HEK293 (cell line): ENCODE data around the gene THAP11.

ENCODE experiments used
- EGR2 ChIP-seq: fragments of 450-650 bp; formaldehyde crosslinking; IDR thresholded peaks from 2 replicates; pipeline ENCODE4 v1.5.1; 2016; ENCODE audit warnings: low read depth, missing biosample characterization, missing genetic modification characterization
- SP3 ChIP-seq: fragments of 450-650 bp; formaldehyde crosslinking; IDR thresholded peaks from 2 replicates; pipeline ENCODE4 v1.5.1; 2016; ENCODE audit warnings: missing biosample characterization, missing genetic modification characterization
- TRIM28 ChIP-seq: IDR thresholded peaks from 2 replicates; pipeline ENCODE4 v1.6.1; 2011; ENCODE audit warnings: low read length, control low read depth, borderline replicate concordance
- ZBTB20 ChIP-seq: fragments of 450-650 bp; formaldehyde crosslinking; IDR thresholded peaks from 2 replicates; pipeline ENCODE4 v1.5.1; 2016; ENCODE audit warnings: missing biosample characterization, missing genetic modification characterization
- ZBTB8A ChIP-seq: fragments of 450-650 bp; formaldehyde crosslinking; IDR thresholded peaks from 2 replicates; pipeline ENCODE4 v1.5.1; 2016; ENCODE audit warnings: missing biosample characterization, missing genetic modification characterization
- ZNF132 ChIP-seq: fragments of 450-650 bp; formaldehyde crosslinking; IDR thresholded peaks from 2 replicates; pipeline ENCODE4 v1.5.1; 2017; ENCODE audit warnings: missing biosample characterization, missing genetic modification characterization, borderline replicate concordance
- ZNF140 ChIP-seq: fragments of 450-650 bp; formaldehyde crosslinking; IDR thresholded peaks from 2 replicates; pipeline ENCODE4 v1.5.1; 2016; ENCODE audit warnings: missing biosample characterization, missing genetic modification characterization
- ZNF2 ChIP-seq: fragments of 450-650 bp; formaldehyde crosslinking; IDR thresholded peaks from 2 replicates; pipeline ENCODE4 v1.5.1; 2016; ENCODE audit warnings: missing biosample characterization, missing genetic modification characterization
- ZNF24 ChIP-seq: fragments of 450-650 bp; formaldehyde crosslinking; IDR thresholded peaks from 2 replicates; pipeline ENCODE4 v1.5.1; 2016; ENCODE audit warnings: missing biosample characterization, missing genetic modification characterization
- ZNF274 ChIP-seq, 2 experiments: fragments of 200-500 bp in 1 of 2; fragments of 450-650 bp in 1 of 2; sonication (Bioruptor generic) in 1 of 2; formaldehyde crosslinking in 1 of 2; IDR thresholded peaks; 2 replicates each; pipeline versions ENCODE4 v1.5.1 to v1.6.1; 2014 to 2016; ENCODE audit warnings: borderline replicate concordance in 1 of 2, inconsistent platforms in 1 of 2, low read length in 1 of 2, missing biosample characterization in 1 of 2, missing genetic modification characterization in 1 of 2
- ZNF501 ChIP-seq: fragments of 450-650 bp; formaldehyde crosslinking; IDR thresholded peaks from 2 replicates; pipeline ENCODE4 v1.5.1; 2016; ENCODE audit warnings: missing biosample characterization, missing genetic modification characterization
- ZNF510 ChIP-seq: fragments of 450-650 bp; formaldehyde crosslinking; IDR thresholded peaks from 2 replicates; pipeline ENCODE4 v1.5.1; 2018; ENCODE audit warnings: mild to moderate bottlenecking, missing genetic modification characterization, missing biosample characterization; ENCODE audit not compliant: insufficient replicate concordance
- ZNF521 ChIP-seq: fragments of 450-650 bp; formaldehyde crosslinking; IDR thresholded peaks from 2 replicates; pipeline ENCODE4 v1.5.1; 2017; ENCODE audit warnings: missing biosample characterization, mild to moderate bottlenecking, missing genetic modification characterization
- ZNF548 ChIP-seq: fragments of 450-650 bp; formaldehyde crosslinking; IDR thresholded peaks from 2 replicates; pipeline ENCODE4 v1.5.1; 2016; ENCODE audit warnings: missing biosample characterization, missing genetic modification characterization
- ZNF560 ChIP-seq: fragments of 450-650 bp; formaldehyde crosslinking; IDR thresholded peaks from 2 replicates; pipeline ENCODE4 v1.5.1; 2017; ENCODE audit warnings: missing biosample characterization, missing genetic modification characterization, borderline replicate concordance
- ZNF660 ChIP-seq: fragments of 450-650 bp; IDR thresholded peaks from 2 replicates; pipeline ENCODE4 v1.5.1; 2018; ENCODE audit warnings: missing biosample characterization, mild to moderate bottlenecking, missing genetic modification characterization
- ZNF670 ChIP-seq: fragments of 450-650 bp; formaldehyde crosslinking; IDR thresholded peaks from 2 replicates; pipeline ENCODE4 v1.5.1; 2016; ENCODE audit warnings: missing biosample characterization, missing genetic modification characterization, low read depth
- ZNF701 ChIP-seq: fragments of 450-650 bp; formaldehyde crosslinking; IDR thresholded peaks from 2 replicates; pipeline ENCODE4 v1.5.1; 2016; ENCODE audit warnings: missing biosample characterization, missing genetic modification characterization
- ZNF76 ChIP-seq: fragments of 450-650 bp; formaldehyde crosslinking; IDR thresholded peaks from 2 replicates; pipeline ENCODE4; 2016; ENCODE audit warnings: low read depth, missing biosample characterization, missing genetic modification characterization, borderline replicate concordance
- ZNF785 ChIP-seq: fragments of 450-650 bp; formaldehyde crosslinking; IDR thresholded peaks from 2 replicates; pipeline ENCODE4 v1.5.1; 2016; ENCODE audit warnings: missing biosample characterization, missing genetic modification characterization
- ZNF792 ChIP-seq: fragments of 450-650 bp; formaldehyde crosslinking; IDR thresholded peaks from 2 replicates; pipeline ENCODE4 v1.5.1; 2016; ENCODE audit warnings: missing biosample characterization, missing genetic modification characterization
- TF ChIP-seq, protein P1 (sequence below): fragments of 450-650 bp; formaldehyde crosslinking; IDR thresholded peaks from 2 replicates; pipeline ENCODE4 v1.5.1; 2016; ENCODE audit warnings: missing biosample characterization, missing genetic modification characterization
- TF ChIP-seq, protein P2 (sequence below): fragments of 450-650 bp; formaldehyde crosslinking; conservative IDR thresholded peaks from 2 replicates; pipeline ENCODE4 v1.5.1; 2016; ENCODE audit warnings: low read depth, missing biosample characterization, missing genetic modification characterization
- TF ChIP-seq, protein P3 (sequence below): fragments of 450-650 bp; formaldehyde crosslinking; IDR thresholded peaks from 2 replicates; pipeline ENCODE4 v1.5.1; 2017; ENCODE audit warnings: missing biosample characterization, missing genetic modification characterization
- TF ChIP-seq, protein P4 (sequence below): sonication (generic); formaldehyde crosslinking; IDR thresholded peaks from 2 replicates; pipeline ENCODE4 v1.8.1; 2022; ENCODE audit warnings: mild to moderate bottlenecking, moderate library complexity, missing genetic modification reagents
- TF ChIP-seq, protein P5 (sequence below): fragments of 450-650 bp; formaldehyde crosslinking; IDR thresholded peaks from 2 replicates; pipeline ENCODE4 v1.5.1; 2016; ENCODE audit warnings: missing biosample characterization, missing genetic modification characterization

Gene THAP11

DNA sequence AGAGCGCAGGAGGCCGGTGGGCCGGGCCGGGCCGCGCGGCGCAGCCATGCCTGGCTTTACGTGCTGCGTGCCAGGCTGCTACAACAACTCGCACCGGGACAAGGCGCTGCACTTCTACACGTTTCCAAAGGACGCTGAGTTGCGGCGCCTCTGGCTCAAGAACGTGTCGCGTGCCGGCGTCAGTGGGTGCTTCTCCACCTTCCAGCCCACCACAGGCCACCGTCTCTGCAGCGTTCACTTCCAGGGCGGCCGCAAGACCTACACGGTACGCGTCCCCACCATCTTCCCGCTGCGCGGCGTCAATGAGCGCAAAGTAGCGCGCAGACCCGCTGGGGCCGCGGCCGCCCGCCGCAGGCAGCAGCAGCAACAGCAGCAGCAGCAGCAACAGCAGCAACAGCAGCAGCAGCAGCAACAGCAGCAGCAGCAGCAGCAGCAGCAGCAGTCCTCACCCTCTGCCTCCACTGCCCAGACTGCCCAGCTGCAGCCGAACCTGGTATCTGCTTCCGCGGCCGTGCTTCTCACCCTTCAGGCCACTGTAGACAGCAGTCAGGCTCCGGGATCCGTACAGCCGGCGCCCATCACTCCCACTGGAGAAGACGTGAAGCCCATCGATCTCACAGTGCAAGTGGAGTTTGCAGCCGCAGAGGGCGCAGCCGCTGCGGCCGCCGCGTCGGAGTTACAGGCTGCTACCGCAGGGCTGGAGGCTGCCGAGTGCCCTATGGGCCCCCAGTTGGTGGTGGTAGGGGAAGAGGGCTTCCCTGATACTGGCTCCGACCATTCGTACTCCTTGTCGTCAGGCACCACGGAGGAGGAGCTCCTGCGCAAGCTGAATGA lies 606 bp downstream of the THAP11 start (continued):
- TF ChIP-seq, protein P1, sequence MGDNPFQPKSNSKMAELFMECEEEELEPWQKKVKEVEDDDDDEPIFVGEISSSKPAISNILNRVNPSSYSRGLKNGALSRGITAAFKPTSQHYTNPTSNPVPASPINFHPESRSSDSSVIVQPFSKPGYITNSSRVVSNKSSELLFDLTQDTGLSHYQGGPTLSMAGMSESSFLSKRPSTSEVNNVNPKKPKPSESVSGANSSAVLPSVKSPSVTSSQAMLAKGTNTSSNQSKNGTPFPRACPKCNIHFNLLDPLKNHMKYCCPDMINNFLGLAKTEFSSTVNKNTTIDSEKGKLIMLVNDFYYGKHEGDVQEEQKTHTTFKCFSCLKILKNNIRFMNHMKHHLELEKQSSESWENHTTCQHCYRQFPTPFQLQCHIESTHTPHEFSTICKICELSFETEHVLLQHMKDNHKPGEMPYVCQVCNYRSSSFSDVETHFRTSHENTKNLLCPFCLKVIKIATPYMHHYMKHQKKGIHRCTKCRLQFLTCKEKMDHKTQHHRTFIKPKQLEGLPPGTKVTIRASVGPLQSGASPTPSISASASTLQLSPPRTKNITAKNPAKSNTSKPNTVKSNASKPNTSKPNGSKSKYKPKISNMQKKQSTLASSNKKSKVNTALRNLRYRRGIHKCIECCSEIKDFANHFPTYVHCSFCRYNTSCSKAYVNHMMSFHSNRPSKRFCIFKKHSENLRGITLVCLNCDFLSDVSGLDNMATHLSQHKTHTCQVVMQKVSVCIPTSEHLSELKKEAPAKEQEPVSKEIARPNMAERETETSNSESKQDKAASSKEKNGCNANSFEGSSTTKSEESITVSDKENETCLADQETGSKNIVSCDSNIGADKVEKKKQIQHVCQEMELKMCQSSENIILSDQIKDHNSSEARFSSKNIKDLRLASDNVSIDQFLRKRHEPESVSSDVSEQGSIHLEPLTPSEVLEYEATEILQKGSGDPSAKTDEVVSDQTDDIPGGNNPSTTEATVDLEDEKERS (tag by site-specific recombination): no peak
- TF ChIP-seq ZBTB8A (peak; percentile 60; the same call in 1 of the 2 replicates), TRIM28 (no peak), ZNF274 (IDR thresholded peaks at IDR 0.05; ENCODE audit: low read length) (no peak), ZNF274 (tag by site-specific recombination; IDR thresholded peaks at IDR 0.05; ENCODE audit: borderline replicate concordance) (no peak), ZNF785 (tag by site-specific recombination) (no peak), ZNF132 (tag by site-specific recombination) (no peak), ZNF660 (tag by site-specific recombination) (no peak), ZNF521 (tag by site-specific recombination) (no peak), ZNF560 (no peak), ZNF510 (tag by site-specific recombination) (no peak), ZNF140 (tag by site-specific recombination) (no peak), ZNF76 (tag by site-specific recombination) (no peak), ZNF701 (no peak), ZNF548 (tag by site-specific recombination) (no peak), ZNF2 (tag by site-specific recombination) (peak; percentile 38; the same call in 1 of the 2 replicates), EGR2 (tag by site-specific recombination) (no peak), SP3 (tag by site-specific recombination) (no peak), ZNF501 (tag by site-specific recombination) (0 out of 2 replicates have a peak, but pooled peaks have one; percentile 41), ZNF670 (tag by site-specific recombination) (no peak), ZNF792 (no peak), ZNF24 (tag by site-specific recombination) (no peak), ZBTB20 (tag by site-specific recombination) (peak; percentile 69; the same call in 1 of the 2 replicates)
- TF ChIP-seq, protein P2, sequence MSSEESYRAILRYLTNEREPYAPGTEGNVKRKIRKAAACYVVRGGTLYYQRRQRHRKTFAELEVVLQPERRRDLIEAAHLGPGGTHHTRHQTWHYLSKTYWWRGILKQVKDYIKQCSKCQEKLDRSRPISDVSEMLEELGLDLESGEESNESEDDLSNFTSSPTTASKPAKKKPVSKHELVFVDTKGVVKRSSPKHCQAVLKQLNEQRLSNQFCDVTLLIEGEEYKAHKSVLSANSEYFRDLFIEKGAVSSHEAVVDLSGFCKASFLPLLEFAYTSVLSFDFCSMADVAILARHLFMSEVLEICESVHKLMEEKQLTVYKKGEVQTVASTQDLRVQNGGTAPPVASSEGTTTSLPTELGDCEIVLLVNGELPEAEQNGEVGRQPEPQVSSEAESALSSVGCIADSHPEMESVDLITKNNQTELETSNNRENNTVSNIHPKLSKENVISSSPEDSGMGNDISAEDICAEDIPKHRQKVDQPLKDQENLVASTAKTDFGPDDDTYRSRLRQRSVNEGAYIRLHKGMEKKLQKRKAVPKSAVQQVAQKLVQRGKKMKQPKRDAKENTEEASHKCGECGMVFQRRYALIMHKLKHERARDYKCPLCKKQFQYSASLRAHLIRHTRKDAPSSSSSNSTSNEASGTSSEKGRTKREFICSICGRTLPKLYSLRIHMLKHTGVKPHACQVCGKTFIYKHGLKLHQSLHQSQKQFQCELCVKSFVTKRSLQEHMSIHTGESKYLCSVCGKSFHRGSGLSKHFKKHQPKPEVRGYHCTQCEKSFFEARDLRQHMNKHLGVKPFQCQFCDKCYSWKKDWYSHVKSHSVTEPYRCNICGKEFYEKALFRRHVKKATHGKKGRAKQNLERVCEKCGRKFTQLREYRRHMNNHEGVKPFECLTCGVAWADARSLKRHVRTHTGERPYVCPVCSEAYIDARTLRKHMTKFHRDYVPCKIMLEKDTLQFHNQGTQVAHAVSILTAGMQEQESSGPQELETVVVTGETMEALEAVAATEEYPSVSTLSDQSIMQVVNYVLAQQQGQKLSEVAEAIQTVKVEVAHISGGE (tag by site-specific recombination): 0 out of 2 replicates have a peak, but pooled peaks have one; percentile 25
- TF ChIP-seq, protein P3, sequence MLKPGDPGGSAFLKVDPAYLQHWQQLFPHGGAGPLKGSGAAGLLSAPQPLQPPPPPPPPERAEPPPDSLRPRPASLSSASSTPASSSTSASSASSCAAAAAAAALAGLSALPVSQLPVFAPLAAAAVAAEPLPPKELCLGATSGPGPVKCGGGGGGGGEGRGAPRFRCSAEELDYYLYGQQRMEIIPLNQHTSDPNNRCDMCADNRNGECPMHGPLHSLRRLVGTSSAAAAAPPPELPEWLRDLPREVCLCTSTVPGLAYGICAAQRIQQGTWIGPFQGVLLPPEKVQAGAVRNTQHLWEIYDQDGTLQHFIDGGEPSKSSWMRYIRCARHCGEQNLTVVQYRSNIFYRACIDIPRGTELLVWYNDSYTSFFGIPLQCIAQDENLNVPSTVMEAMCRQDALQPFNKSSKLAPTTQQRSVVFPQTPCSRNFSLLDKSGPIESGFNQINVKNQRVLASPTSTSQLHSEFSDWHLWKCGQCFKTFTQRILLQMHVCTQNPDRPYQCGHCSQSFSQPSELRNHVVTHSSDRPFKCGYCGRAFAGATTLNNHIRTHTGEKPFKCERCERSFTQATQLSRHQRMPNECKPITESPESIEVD (tag by site-specific recombination): no peak
- TF ChIP-seq, protein P4, sequence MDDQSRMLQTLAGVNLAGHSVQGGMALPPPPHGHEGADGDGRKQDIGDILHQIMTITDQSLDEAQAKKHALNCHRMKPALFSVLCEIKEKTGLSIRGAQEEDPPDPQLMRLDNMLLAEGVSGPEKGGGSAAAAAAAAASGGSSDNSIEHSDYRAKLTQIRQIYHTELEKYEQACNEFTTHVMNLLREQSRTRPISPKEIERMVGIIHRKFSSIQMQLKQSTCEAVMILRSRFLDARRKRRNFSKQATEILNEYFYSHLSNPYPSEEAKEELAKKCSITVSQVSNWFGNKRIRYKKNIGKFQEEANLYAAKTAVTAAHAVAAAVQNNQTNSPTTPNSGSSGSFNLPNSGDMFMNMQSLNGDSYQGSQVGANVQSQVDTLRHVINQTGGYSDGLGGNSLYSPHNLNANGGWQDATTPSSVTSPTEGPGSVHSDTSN (CRISPR knock-in tag): no peak
- TF ChIP-seq, protein P5, sequence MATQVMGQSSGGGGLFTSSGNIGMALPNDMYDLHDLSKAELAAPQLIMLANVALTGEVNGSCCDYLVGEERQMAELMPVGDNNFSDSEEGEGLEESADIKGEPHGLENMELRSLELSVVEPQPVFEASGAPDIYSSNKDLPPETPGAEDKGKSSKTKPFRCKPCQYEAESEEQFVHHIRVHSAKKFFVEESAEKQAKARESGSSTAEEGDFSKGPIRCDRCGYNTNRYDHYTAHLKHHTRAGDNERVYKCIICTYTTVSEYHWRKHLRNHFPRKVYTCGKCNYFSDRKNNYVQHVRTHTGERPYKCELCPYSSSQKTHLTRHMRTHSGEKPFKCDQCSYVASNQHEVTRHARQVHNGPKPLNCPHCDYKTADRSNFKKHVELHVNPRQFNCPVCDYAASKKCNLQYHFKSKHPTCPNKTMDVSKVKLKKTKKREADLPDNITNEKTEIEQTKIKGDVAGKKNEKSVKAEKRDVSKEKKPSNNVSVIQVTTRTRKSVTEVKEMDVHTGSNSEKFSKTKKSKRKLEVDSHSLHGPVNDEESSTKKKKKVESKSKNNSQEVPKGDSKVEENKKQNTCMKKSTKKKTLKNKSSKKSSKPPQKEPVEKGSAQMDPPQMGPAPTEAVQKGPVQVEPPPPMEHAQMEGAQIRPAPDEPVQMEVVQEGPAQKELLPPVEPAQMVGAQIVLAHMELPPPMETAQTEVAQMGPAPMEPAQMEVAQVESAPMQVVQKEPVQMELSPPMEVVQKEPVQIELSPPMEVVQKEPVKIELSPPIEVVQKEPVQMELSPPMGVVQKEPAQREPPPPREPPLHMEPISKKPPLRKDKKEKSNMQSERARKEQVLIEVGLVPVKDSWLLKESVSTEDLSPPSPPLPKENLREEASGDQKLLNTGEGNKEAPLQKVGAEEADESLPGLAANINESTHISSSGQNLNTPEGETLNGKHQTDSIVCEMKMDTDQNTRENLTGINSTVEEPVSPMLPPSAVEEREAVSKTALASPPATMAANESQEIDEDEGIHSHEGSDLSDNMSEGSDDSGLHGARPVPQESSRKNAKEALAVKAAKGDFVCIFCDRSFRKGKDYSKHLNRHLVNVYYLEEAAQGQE (tag by site-specific recombination): no peak
